HG03280 (cell line): Measurements from ENCODE around the gene GGA1.
A peak's percentile ranks its signal among the peaks of the same experiment; 100 is the strongest.

ENCODE experiments used
- ATAC-seq: cut with Tn5 transposase; IDR thresholded peaks from one replicate; pipeline ENCODE4 v1.9.1; 2021; ENCODE audit warnings: mild to moderate bottlenecking, moderate library complexity; ENCODE audit not compliant: unreplicated experiment

The GGA1 gene

GRCh38 chr22:37669586-37669985, 61.0 kb downstream of the GGA1 start:
- no peak for ATAC-seq

GRCh38 chr22:37672206-37672919, 63.7 kb downstream of the GGA1 start:
- ATAC-seq = no peak

- no peak for ATAC-seq
Observed at GRCh38 chr22:37672920-37673455, 64.4 kb downstream of the GGA1 start.

GRCh38 chr22:37674248-37674647, 65.6 kb downstream of the GGA1 start:
- ATAC-seq = no peak

GRCh38 chr22:37674951-37675929, 66.6 kb downstream of the GGA1 start, which contains the start of gene LGALS1:
Gene LGALS1 (plus strand): TSS chr22:37675636. CDS start chr22:37675703, 67 bp downstream.
- ATAC-seq = peak; percentile 51

GRCh38 chr22:37675930-37676735, 67.5 kb downstream of the GGA1 start:
- ATAC-seq = no peak

- ATAC-seq = peak; percentile 53
Observed at GRCh38 chr22:37676736-37677492, 68.3 kb downstream of the GGA1 start.

- no peak for ATAC-seq
Observed at GRCh38 chr22:37677493-37677974, 68.9 kb downstream of the GGA1 start.

- ATAC-seq = no peak
Observed at GRCh38 chr22:37678372-37678771, 69.7 kb downstream of the GGA1 start.

- no peak for ATAC-seq
Observed at GRCh38 chr22:37679670-37680069, 71.0 kb downstream of the GGA1 start.

- ATAC-seq = no peak
Observed at GRCh38 chr22:37680191-37680851, 71.7 kb downstream of the GGA1 start.

- no peak for ATAC-seq
Observed at GRCh38 chr22:37681001-37681424, 72.4 kb downstream of the GGA1 start.

- ATAC-seq = no peak
Observed at GRCh38 chr22:37681556-37682049, 73.0 kb downstream of the GGA1 start.
